ENCODE data around the gene MAN1A2.

The MAN1A2 gene

GRCh38 chr1:117362986-117363385 is 4.3 kb upstream of the MAN1A2 start:
- no peak for DNase-seq

- DNase-seq, result no peak
Measured at GRCh38 chr1:117363571-117364048, 3.6 kb upstream of the MAN1A2 start.

DNA sequence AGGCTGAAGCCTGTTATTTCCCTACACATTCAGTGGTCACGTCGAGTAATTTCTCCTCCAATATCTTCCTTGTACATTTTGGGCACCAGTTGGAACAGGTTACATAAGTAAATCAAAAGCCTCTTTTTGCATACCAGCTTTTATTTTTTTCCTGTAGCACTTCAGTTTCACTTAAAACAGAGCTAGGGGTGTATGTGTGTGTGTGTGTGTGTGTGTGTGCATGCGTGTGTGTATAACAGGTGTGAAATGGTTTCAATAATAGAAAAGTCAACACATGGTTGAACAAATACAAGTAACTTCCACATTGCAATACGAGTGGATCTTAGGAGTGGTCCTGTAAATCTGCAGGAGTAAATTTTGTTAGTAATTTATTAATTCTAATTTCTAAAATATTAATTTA is 3.0 kb upstream of the MAN1A2 start:
- no peak for DNase-seq

GRCh38 chr1:117365350-117366176 is 1.7 kb upstream of the MAN1A2 start:
- no peak for DNase-seq

- DNase-seq, result peak; percentile 37
Measured at GRCh38 chr1:117366177-117367045, 838 bp upstream of the MAN1A2 start.

DNA sequence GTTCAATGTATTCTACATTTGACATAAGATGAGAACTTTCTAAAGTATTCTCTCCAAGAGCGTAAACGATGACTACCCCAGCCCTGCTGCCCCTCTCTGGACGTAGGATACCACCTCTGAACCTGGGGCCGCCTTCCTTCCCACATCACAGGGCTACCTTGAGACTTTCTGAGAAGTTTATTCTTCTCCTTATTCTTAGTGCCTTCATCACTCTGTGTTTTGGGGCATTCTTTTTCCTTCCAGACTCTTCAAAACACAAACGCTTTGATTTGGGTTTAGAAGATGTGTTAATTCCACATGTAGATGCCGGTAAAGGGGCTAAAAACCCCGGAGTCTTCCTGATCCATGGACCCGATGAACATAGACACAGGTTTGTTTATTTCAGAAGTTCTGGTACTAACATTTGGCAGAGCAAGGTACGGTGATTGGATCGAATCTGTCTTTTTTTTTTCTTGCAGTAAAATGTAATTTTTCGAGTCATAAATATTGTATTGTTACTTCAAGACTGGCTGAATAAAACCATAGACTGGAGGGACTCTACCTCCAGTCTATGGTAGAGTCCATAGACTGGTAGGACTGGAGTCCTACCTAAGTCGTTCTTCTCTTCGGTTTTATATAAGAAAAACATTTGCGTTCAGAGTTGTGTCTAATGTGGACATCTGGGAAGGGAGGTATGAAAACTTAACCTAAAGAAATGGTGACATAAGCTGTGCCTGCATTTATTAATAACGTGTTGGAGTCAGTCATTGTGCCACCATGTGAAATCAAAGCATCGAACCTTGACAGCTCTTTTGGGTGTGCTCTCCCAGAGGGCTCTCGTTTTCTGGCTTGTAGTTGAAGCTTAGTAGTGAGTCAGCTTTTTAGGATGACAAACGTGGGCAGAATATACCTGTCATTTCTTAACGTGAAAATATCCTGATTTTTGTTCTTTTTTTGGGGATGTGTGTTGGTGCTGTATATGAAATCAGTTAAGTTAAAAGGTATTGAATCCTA is 1.2 kb downstream of the MAN1A2 start:
- no peak for DNase-seq

- DNase-seq, result no peak
Measured at GRCh38 chr1:117370071-117370470, 2.8 kb downstream of the MAN1A2 start.

DNA sequence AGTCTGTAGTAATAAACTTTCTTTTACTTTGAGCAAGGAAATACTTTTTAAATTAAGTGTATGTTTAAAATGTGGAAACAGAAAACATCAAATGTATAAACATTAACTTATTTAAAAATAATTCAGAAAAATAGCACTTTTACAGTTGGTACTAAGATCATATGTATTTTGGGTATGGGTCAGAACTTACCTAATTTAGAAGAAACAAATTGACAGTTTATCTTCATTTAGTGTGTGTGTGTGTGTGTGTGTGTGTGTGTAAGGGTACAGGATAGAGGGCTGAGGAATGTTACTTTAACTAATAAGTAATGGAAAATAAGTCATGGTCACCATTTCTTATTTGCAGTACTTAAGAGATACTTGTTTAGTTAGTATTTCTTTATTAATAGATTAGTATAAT is 3.3 kb downstream of the MAN1A2 start:
- no peak for DNase-seq

DNA sequence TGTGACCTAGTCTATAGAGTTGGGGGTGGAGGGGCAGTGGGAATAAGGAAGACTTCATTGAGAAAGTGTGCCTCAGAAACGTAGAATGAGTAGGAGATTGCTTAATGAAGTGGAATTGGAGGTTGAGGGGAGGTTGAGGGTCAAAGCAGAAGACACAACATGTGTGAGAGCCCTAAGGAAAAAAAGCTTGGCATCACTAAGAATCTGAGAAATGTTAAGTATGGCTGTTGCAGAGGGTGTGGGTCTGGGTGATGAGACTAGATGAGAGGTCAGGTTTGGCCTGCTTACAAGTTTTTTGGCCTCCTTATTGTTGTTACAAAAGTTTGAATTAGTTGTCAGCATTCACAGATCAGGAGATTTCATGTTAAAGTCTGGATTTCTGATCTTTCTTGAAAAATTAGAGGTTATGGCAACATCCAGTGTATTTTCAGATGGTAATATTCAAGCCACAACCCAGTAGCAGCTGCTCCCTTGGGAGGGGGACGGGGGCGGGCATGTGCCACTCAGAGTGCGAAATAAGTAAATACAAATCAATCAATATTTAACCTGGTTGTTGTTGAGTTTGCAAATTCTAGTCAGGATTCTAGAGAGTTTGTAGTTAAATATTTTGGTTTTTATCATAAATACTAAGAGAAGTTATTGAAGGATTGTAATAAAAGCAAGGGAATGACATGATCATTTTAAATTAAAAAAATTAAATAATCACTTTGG is 4.3 kb downstream of the MAN1A2 start:
- no peak for DNase-seq

DNA sequence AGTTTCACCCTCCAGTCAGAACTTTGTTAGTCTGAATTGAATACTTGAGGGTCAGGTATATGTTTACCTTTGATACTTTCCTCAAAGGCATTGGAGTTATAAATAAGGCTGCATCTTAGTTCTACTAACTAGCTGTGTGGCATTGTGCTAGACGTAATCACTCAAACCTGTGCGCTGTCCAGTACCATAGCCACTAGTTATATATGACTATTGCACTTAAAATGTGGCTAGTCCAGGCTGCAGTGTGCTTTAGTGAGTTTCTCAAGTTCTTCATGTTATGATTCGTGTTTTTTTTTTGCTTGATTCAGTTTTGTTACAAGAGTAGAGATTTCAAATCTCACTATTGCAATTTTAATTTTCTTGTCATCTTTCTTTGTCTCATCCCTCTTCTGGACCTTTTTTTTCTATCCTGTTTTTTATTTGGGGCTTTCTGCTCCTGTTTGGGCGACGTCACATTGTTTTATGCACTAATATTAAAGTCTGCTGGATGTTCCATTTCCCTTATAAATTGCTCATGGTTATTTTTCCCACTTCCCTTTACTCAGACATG is 5.7 kb downstream of the MAN1A2 start:
- DNase-seq, result no peak

GRCh38 chr1:117373932-117374331 is 6.7 kb downstream of the MAN1A2 start:
- DNase-seq, result no peak

DNA sequence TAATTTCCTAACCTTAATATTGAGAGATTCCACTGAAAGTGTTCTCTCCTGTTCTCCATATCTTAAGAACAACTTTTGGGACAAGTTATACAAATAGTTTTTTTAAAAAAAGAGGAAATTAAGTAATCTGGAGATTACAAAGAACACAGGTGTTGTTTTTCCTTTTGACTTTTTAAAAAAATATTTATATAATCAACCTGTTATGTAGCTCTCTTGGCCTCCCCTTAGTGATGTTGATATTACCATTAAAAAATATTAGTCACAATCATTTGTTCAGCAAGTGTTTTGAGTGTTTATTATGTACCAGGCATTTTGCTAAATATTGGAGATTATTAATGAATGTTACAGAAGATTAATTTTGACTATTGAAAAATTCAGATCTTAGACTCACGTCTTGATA is 8.1 kb downstream of the MAN1A2 start:
- no peak for DNase-seq

GRCh38 chr1:117387060-117387633 is 19.9 kb downstream of the MAN1A2 start:
- DNase-seq, result no peak

DNA sequence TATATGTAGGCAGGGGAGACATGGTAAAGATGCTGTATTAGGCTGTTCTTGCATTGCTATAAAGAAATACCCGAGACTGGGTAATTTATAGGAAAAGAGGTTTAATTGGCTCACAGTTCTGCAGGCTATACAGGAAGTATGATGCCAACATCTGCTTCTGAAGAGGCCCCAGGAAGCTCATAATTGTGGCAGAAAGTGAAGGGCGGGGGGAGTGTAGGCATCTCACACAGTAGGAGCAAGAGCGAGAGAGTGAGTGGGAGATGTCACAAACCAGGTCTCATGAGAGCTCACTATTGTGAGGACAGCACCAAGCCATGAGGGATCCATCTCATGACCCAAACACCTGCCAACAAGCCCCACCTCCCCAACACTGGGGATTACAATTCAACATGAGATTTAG is 21.1 kb downstream of the MAN1A2 start:
- no peak for DNase-seq

GRCh38 chr1:117389284-117389683 is 22.0 kb downstream of the MAN1A2 start:
- DNase-seq, result no peak

- no peak for DNase-seq
Measured at GRCh38 chr1:117389779-117390178, 22.5 kb downstream of the MAN1A2 start.

DNA sequence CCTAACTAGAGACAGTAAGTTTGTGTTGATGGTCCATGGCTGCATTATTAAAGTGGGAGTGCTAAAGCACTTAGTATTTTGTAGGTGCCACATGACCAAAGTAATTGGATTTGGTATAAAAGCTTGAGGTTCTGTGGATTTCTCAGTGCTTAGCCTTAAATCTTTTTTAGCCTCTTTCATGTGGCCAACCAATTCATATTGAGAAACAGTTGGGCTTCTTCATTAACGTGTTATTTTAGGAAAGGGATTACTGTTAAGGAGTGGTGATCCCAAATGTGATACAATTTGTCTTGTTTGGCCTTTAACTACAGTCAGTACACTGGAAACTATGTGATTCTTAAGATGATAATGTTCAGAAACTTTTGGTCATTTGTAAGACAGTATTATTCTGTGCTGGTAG is 25.5 kb downstream of the MAN1A2 start:
- no peak for DNase-seq

DNA sequence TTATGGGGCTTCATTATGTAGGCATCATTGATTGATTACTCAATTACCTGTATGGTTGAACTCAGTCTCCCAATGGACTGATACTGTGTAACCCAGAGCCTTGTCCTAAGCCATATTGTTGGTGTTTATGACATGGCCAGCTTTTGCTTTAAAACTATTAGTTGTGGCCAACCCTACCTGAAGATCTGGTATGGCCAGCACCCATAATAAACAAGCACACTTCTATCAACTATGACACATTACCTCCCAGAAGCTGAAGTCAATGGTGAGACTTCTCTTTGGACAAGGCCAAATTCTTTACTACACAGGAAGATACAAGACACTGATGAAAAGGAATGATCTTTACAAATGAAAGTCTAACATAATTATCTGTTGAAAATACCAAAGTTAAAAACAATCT is 28.8 kb downstream of the MAN1A2 start:
- no peak for DNase-seq

- no peak for DNase-seq
Measured at GRCh38 chr1:117396636-117397035, 29.4 kb downstream of the MAN1A2 start.

GRCh38 chr1:117398957-117399356 is 31.7 kb downstream of the MAN1A2 start:
- DNase-seq, result no peak

- no peak for DNase-seq
Measured at GRCh38 chr1:117401761-117402160, 34.5 kb downstream of the MAN1A2 start.
